ENCODE data around the gene MYO5A. TPM values are rescaled to one million over a fixed set of nuclear protein-coding genes. Genes with fewer than 3 reads are reported as not detected.

The MYO5A gene
- total and polyA plus RNA-seq, 9 donors = 3.8 to 26.5 (median 15.1) TPM

GRCh38 chr15:52370010-52370409 is 158.7 kb downstream of the MYO5A start:
- intact Hi-C loops (cut with DNase I) = loop anchor here in 1 of 4 donors (10.0 kb wide), 1 partner anchor 55 kb away; no protein-coding TSS in a partner anchor
- 91 to 92% (median 91%) methylated on average over 9 of the region's 9 CpGs for WGBS, 3 donors
- H3K4me1 ChIP-seq (ENCODE audit: insufficient read depth) = no peaks in the 10 kb centered on the region
- H3K4me3 ChIP-seq = no peak overlapping the region
- TF ChIP-seq EP300 (IDR thresholded peaks at IDR 0.05) (no peak), CTCF (IDR thresholded peaks at IDR 0.05) (no peak), POLR2A (IDR thresholded peaks at IDR 0.05) (no peak)
- DNase-seq = no peak
- H3K9me3 ChIP-seq = peaks cover 0 to 5% of the 10 kb centered on the region in 2 donors
- H3K27ac ChIP-seq = no peak overlapping the region
- H3K27me3 ChIP-seq = no peaks in the 10 kb centered on the region
- H3K36me3 ChIP-seq = no peaks in the 10 kb centered on the region

GRCh38 chr15:52369455-52369854 is 159.2 kb downstream of the MYO5A start:
- Histone ChIP-seq H3K27ac (no peak overlapping the region), H3K27me3 (no peaks in the 10 kb centered on the region), H3K9me3 (peaks cover 0 to 3% of the 10 kb centered on the region in 2 donors), H3K4me1 (ENCODE audit: insufficient read depth) (no peaks in the 10 kb centered on the region), H3K4me3 (no peak overlapping the region), H3K36me3 (no peaks in the 10 kb centered on the region)
- DNase-seq = no peak
- intact Hi-C loops (cut with DNase I) = no loop called here
- 41 to 69% (median 56%) methylated on average over 3 of the region's 3 CpGs for WGBS, 3 donors
- TF ChIP-seq POLR2A (IDR thresholded peaks at IDR 0.05) = no peak
- no peak for TF ChIP-seq EP300 (IDR thresholded peaks at IDR 0.05)
- TF ChIP-seq CTCF (IDR thresholded peaks at IDR 0.05) = no peak

DNA sequence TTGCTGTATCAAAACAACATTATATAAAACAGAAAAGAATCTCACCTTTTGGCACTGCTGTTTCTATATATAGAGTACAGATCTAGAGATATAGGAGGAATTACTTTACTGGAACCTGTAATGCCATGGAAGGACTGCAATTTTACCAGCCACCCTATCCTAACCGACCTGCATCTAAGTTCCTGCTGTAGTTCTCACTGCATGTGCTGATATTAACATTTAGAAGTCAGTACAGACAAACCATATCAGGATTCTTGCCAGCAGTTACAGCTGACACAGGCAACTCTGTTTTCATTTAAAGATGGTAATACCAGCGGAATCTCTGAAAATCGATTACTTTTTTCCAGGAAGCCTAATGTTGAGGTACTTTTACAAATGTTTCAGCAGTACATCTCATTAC is 159.7 kb downstream of the MYO5A start:
- DNase-seq = no peak
- Histone ChIP-seq H3K9me3 (no peaks in the 10 kb centered on the region), H3K4me3 (no peak overlapping the region), H3K27me3 (no peaks in the 10 kb centered on the region), H3K27ac (no peak overlapping the region), H3K36me3 (no peaks in the 10 kb centered on the region), H3K4me1 (ENCODE audit: insufficient read depth) (no peaks in the 10 kb centered on the region)
- TF ChIP-seq CTCF (IDR thresholded peaks at IDR 0.05) (no peak), POLR2A (IDR thresholded peaks at IDR 0.05) (no peak), EP300 (IDR thresholded peaks at IDR 0.05) (no peak)
- intact Hi-C loops (cut with DNase I) = no loop called here
- 15 to 38% (median 25%) methylated on average over 3 of the region's 3 CpGs for WGBS, 3 donors

DNA sequence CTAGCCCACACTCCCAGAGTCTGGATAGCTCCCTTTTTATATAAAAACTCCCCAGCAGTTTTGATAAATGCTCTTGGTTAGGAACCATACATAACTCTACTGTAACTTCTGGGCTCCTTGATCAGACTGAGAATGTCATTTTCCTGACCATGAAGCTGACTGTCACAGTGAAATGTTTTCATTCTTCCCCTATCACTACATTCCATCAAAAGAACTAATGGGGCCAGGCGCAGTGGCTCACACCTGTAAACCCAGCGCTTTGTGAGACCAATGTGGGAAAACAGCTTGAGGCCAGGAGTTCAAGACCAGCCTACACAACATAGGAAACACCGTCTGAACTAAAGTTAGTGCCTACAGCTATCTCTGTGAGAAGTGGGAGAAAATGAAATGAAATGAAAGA is 160.3 kb downstream of the MYO5A start:
- Histone ChIP-seq H3K27me3 (no peaks in the 10 kb centered on the region), H3K9me3 (no peaks in the 10 kb centered on the region), H3K4me3 (no peak overlapping the region), H3K27ac (no peak overlapping the region), H3K4me1 (ENCODE audit: insufficient read depth) (no peaks in the 10 kb centered on the region), H3K36me3 (no peaks in the 10 kb centered on the region)
- no peak for TF ChIP-seq POLR2A (IDR thresholded peaks at IDR 0.05)
- no peak for TF ChIP-seq EP300 (IDR thresholded peaks at IDR 0.05)
- no peak for TF ChIP-seq CTCF (IDR thresholded peaks at IDR 0.05)
- intact Hi-C loops (cut with DNase I) = no loop called here
- WGBS, 3 donors = 65 to 83% (median 73%) methylated on average over 3 of the region's 3 CpGs
- no peak for DNase-seq
